ENCODE data around the gene QRICH1.

- TF ChIP-seq CTCF (conservative IDR thresholded peaks at IDR 0.05; ENCODE audit: low read length), result no peak
- TF ChIP-seq EZH2phosphoT487 (IDR thresholded peaks at IDR 0.05; ENCODE audit: borderline replicate concordance, low read depth, low read length), result no peak
Observed at GRCh38 chr3:49140080-49140479, 46.2 kb upstream of the QRICH1 start.
